K562 (cell line): ENCODE results near the gene IL12RB2. TPM values are rescaled to one million over a fixed set of nuclear protein-coding genes. Genes with fewer than 3 reads are reported as not detected.

Source experiments
- BRD4 ChIP-seq: fragments of 200-600 bp; sonication (generic); IDR thresholded peaks from 2 replicates; pipeline ENCODE4 v1.6.1; 2017; ENCODE audit warnings: inconsistent platforms
- CBX3 ChIP-seq, 2 experiments: IDR thresholded peaks; 1 replicate in 1 of 2; 2 replicates in 1 of 2; pipeline ENCODE4 v1.6.1; 2012; ENCODE audit warnings: inconsistent platforms in 2 of 2, low read length in 2 of 2, borderline replicate concordance in 1 of 2, control low read depth in 1 of 2
- CEBPB ChIP-seq: fragments of 450-650 bp; IDR thresholded peaks from 2 replicates; pipeline ENCODE4 v1.6.1; 2016; ENCODE audit warnings: missing genetic modification characterization, missing compliant biosample characterization
- CUX1 ChIP-seq: fragments of 200-800 bp; sonication (Bioruptor generic); IDR thresholded peaks from 2 replicates; pipeline ENCODE4 v1.6.1; 2016; ENCODE audit warnings: missing genetic modification characterization, missing compliant biosample characterization
- EP300 ChIP-seq: IDR thresholded peaks from 2 replicates; pipeline ENCODE4 v1.6.1; 2012; ENCODE audit warnings: low read length, improper control_type of control experiment
- FOXJ3 ChIP-seq: sonication (generic); formaldehyde crosslinking; IDR thresholded peaks from 2 replicates; pipeline ENCODE4 v1.4.0; 2020; ENCODE audit warnings: mild to moderate bottlenecking, missing genetic modification reagents
- GTF2F1 ChIP-seq: IDR thresholded peaks from 2 replicates; pipeline ENCODE4 v1.6.1; 2011; ENCODE audit warnings: low read depth, low read length, improper control_type of control experiment
- HOXB6 ChIP-seq: fragments of 250-450 bp; sonication (Bioruptor Pico); IDR thresholded peaks from 2 replicates; pipeline ENCODE4 v1.5.1; 2022; ENCODE audit warnings: mild to moderate bottlenecking, borderline replicate concordance
- ILK ChIP-seq: fragments of 450-650 bp; IDR thresholded peaks from 2 replicates; pipeline ENCODE4 v1.6.1; 2016; ENCODE audit warnings: missing genetic modification characterization, low read depth, mild to moderate bottlenecking, missing compliant biosample characterization, moderate library complexity, borderline replicate concordance
- KAT2B ChIP-seq: IDR thresholded peaks from one replicate; pipeline ENCODE4 v1.6.1; 2012; ENCODE audit warnings: low read depth, mild to moderate bottlenecking, control low read depth, inconsistent platforms, low read length, moderate library complexity
- KDM4B ChIP-seq, 2 experiments: fragments of 450-650 bp in 1 of 2; sonication (generic) in 1 of 2; IDR thresholded peaks; 2 replicates each; pipeline ENCODE4 v1.6.1; 2016 to 2017; ENCODE audit warnings: borderline replicate concordance in 2 of 2, antibody characterized with exemption in 1 of 2, low read depth in 1 of 2, mild to moderate bottlenecking in 1 of 2
- MAFF ChIP-seq: IDR thresholded peaks from 2 replicates; pipeline ENCODE4 v1.6.1; 2012; ENCODE audit warnings: low read length, improper control_type of control experiment
- MCM2 ChIP-seq: fragments of 450-650 bp; IDR thresholded peaks from 2 replicates; pipeline ENCODE4 v1.6.1; 2017; ENCODE audit warnings: low read depth, mild to moderate bottlenecking
- NR1H2 ChIP-seq: sonication (generic); formaldehyde crosslinking; IDR thresholded peaks from 2 replicates; pipeline ENCODE4 v1.4.0; 2020; ENCODE audit warnings: mild to moderate bottlenecking, missing genetic modification reagents
- TOE1 ChIP-seq, 2 experiments: fragments of 450-650 bp in 1 of 2; sonication (generic) in 1 of 2; formaldehyde crosslinking in 1 of 2; IDR thresholded peaks; 2 replicates each; pipeline versions ENCODE4 v1.7.1 to v1.8.0; 2016 to 2022; ENCODE audit warnings: borderline replicate concordance in 2 of 2, mild to moderate bottlenecking in 2 of 2, antibody characterized with exemption in 1 of 2, inconsistent platforms in 1 of 2, low read depth in 1 of 2, missing genetic modification reagents in 1 of 2, moderate library complexity in 1 of 2
- U2AF2 ChIP-seq: fragments of 200-400 bp; formaldehyde crosslinking; optimal IDR thresholded peaks from 2 replicates; pipeline ENCODE3; 2017; ENCODE audit warnings: low read depth, mild to moderate bottlenecking, low read length
- ZEB2 ChIP-seq: fragments of 450-650 bp; IDR thresholded peaks from 2 replicates; pipeline ENCODE4 v1.6.1; 2016
- ZNF707 ChIP-seq: fragments of 250-450 bp; sonication (Bioruptor Pico); conservative IDR thresholded peaks from 2 replicates; pipeline ENCODE4 v1.8.0; 2022; ENCODE audit warnings: inconsistent platforms, mild to moderate bottlenecking, moderate library complexity
- polyA plus RNA-seq, 8 experiments: library from polyadenylated mRNA; depleted of rRNA in 4 of 8; stranded (reverse) in 5 of 8; unstranded in 3 of 8; fragments of >200 nt; fragmentation: Nextera tagmentation in 2 of 8; fragmentation: Illumina TruSeq in 1 of 8; extraction: Ambion mirVana in 2 of 8; extraction: Trizol in 1 of 8; gene quantifications; 2 replicates each; pipeline versions ENCODE4 v1.2.1 to v1.2.3, GENCODE V29; 2011 to 2014; ENCODE audit warnings: inconsistent platforms in 1 of 8, missing spikeins in 1 of 8
- total RNA-seq, 7 experiments: library from RNA; depleted of rRNA in 6 of 7; stranded (reverse); fragments of >200 nt in 6 of 7; fragmentation: Illumina TruSeq in 2 of 7; extraction: Trizol in 2 of 7; gene quantifications; 2 replicates each; pipeline versions ENCODE4 v1.2.1 to v1.2.3, GENCODE V29; 2011 to 2021; ENCODE audit warnings: low replicate concordance in 1 of 7
- TF ChIP-seq, protein P1 (sequence below): fragments of 250-450 bp; sonication (Bioruptor Pico); IDR thresholded peaks from 2 replicates; pipeline ENCODE4 v1.9.0; 2021; ENCODE audit warnings: mild to moderate bottlenecking
- TF ChIP-seq, protein P2 (sequence below): fragments of 450-650 bp; formaldehyde crosslinking; IDR thresholded peaks from 2 replicates; pipeline ENCODE4 v1.4.0; 2022; ENCODE audit warnings: missing genetic modification characterization
- TF ChIP-seq, protein P3 (sequence below): fragments of 250-450 bp; sonication (Bioruptor Pico); IDR thresholded peaks from 2 replicates; pipeline ENCODE4 v1.5.1; 2021; ENCODE audit warnings: mild to moderate bottlenecking

Gene IL12RB2
- total and polyA plus RNA-seq, 9 of the 15 experiments (the other 6 are each of a cell fraction or from before 2014, with no cell fraction given) = 0.39 to 3.3 (median 1.9) TPM

DNA sequence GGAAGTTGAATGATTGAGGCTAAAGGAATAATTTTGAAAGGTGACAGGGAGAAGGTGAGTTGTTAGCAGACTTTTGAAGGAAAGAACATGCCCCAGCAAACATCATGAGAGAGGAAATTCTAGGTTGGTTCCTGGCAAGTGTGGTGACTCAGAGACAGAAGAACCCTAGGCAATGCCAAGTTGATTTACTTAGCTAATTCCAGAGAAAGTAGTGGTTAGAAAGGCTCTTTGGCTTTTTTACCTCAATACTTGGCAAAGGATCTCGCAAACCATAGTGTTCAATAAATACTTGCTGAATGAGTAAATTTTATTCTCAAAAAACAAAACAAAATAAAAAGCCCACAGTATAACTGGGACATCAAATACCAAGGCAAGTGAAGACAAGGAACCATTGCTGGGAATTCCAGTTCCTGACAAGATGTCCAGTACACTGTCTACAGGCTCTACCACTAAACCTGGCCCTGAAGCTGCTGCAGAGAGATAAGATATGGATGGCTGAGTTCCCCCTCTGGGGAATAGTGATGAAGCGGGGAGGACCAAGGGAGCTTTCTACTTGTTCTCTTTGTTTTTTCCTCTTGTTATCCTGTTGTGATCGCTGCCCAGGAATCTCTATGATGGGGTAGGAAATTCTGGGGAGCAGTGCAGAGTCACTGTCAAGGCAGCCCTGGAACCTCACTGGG is 48.2 kb downstream of the IL12RB2 start (continued):
- TF ChIP-seq ZNF707 (CRISPR knock-in tag) (no peak), KDM4B (IDR thresholded peaks at IDR 0.05; ENCODE audit: borderline replicate concordance in 2 of 2, low read depth in 1 of 2) (no peak), MAFF (no peak), MCM2 (no peak), TOE1 (IDR thresholded peaks at IDR 0.05; ENCODE audit: borderline replicate concordance) (no peak), TOE1 (CRISPR knock-in tag; IDR thresholded peaks at IDR 0.05; ENCODE audit: borderline replicate concordance, low read depth) (no peak), KAT2B (no peak), EP300 (peak; percentile 83), CEBPB (no peak), BRD4 (no peak), ILK (no peak), CUX1 (no peak), GTF2F1 (no peak), FOXJ3 (CRISPR knock-in tag) (no peak), ZEB2 (peak; percentile 41; the same call in 1 of the 2 replicates), U2AF2 (no peak), HOXB6 (no peak), CBX3 (IDR thresholded peaks at IDR 0.05; ENCODE audit: borderline replicate concordance in 1 of 2, low read length in 2 of 2) (peak in 1 of 2 experiments; percentile 26; a peak in 1 of 3 replicates), NR1H2 (CRISPR knock-in tag) (no peak)
- TF ChIP-seq, protein P1, sequence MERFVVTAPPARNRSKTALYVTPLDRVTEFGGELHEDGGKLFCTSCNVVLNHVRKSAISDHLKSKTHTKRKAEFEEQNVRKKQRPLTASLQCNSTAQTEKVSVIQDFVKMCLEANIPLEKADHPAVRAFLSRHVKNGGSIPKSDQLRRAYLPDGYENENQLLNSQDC = no peak
- TF ChIP-seq, protein P2, sequence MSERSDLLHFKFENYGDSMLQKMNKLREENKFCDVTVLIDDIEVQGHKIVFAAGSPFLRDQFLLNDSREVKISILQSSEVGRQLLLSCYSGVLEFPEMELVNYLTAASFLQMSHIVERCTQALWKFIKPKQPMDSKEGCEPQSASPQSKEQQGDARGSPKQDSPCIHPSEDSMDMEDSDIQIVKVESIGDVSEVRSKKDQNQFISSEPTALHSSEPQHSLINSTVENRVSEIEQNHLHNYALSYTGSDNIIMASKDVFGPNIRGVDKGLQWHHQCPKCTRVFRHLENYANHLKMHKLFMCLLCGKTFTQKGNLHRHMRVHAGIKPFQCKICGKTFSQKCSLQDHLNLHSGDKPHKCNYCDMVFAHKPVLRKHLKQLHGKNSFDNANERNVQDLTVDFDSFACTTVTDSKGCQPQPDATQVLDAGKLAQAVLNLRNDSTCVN (CRISPR knock-in tag) = no peak
- TF ChIP-seq, protein P3, sequence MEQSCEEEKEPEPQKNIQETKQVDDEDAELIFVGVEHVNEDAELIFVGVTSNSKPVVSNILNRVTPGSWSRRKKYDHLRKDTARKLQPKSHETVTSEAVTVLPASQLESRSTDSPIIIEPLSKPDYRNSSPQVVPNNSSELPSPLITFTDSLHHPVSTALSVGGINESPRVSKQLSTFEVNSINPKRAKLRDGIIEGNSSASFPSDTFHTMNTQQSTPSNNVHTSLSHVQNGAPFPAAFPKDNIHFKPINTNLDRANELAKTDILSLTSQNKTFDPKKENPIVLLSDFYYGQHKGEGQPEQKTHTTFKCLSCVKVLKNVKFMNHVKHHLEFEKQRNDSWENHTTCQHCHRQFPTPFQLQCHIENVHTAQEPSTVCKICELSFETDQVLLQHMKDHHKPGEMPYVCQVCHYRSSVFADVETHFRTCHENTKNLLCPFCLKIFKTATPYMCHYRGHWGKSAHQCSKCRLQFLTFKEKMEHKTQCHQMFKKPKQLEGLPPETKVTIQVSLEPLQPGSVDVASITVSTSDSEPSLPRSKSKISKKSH (CRISPR knock-in tag) = no peak
